Brain microvascular endothelial cell (primary cell): ENCODE measurements around the gene TACC3.

Experiments used
- DNase-seq: peaks from one replicate; pipeline ENCODE4 v3.0.0-alpha.2; 2020
- H3K27ac ChIP-seq: fragments of 250-450 bp; sonication (Bioruptor Pico); 2 replicates; pipeline ENCODE4 v1.5.1; 2020; ENCODE audit warnings: mild to moderate bottlenecking, moderate library complexity
- H3K27me3 ChIP-seq: fragments of 250-450 bp; sonication (Bioruptor Pico); replicated peaks from 2 replicates; pipeline ENCODE4 v1.5.1; 2020; ENCODE audit warnings: mild to moderate bottlenecking
- H3K36me3 ChIP-seq: fragments of 250-450 bp; sonication (Bioruptor Pico); replicated peaks from 2 replicates; pipeline ENCODE4 v1.5.1; 2020; ENCODE audit warnings: mild to moderate bottlenecking
- H3K4me3 ChIP-seq: 2 replicates; pipeline ENCODE4 v1.5.1; 2011; ENCODE audit warnings: low read depth, mild to moderate bottlenecking, control low read depth, low read length, moderate library complexity
- in situ Hi-C: cut with HindIII; loops from 2 replicates; pipeline ENCODE4 v1.10.0; 2017; ENCODE audit warnings: low sequenced_read_pairs, low pct_ligation_motif_present
- TF ChIP-seq, protein P1 (sequence below): IDR thresholded peaks from 2 replicates; pipeline ENCODE4 v1.5.1; 2011; ENCODE audit warnings: low read depth, mild to moderate bottlenecking, moderate library complexity, low read length, control low read depth, inconsistent platforms; ENCODE audit errors: missing control alignments

The TACC3 gene

DNA sequence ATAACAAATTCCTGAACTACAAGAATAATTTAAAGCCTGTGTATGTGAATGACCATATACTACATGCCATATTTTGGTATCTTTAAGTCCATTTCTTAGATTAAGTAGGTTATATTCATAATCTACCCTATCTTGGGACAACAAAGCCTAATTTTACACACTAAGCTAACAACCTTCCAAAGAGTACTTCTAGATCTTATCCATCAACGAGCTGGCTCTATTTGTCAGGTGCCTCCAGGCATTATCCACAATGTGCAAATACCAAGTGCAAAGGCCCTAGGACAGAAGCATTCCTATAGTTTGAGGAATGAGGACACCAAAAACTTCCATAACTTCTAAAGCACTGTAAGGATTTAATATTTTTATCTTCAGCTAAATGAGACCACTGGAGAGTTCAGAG, 12.7 kb upstream of the TACC3 start:
- no peak for DNase-seq
- H3K27ac ChIP-seq = no peak overlapping the region
- H3K4me3 ChIP-seq = no peak overlapping the region
- H3K27me3 ChIP-seq = no peaks in the 10 kb centered on the region
- TF ChIP-seq, protein P1, sequence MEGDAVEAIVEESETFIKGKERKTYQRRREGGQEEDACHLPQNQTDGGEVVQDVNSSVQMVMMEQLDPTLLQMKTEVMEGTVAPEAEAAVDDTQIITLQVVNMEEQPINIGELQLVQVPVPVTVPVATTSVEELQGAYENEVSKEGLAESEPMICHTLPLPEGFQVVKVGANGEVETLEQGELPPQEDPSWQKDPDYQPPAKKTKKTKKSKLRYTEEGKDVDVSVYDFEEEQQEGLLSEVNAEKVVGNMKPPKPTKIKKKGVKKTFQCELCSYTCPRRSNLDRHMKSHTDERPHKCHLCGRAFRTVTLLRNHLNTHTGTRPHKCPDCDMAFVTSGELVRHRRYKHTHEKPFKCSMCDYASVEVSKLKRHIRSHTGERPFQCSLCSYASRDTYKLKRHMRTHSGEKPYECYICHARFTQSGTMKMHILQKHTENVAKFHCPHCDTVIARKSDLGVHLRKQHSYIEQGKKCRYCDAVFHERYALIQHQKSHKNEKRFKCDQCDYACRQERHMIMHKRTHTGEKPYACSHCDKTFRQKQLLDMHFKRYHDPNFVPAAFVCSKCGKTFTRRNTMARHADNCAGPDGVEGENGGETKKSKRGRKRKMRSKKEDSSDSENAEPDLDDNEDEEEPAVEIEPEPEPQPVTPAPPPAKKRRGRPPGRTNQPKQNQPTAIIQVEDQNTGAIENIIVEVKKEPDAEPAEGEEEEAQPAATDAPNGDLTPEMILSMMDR = no peak
- in situ Hi-C loops = no loop called here
- peaks cover 24% of the 10 kb centered on the region for H3K36me3 ChIP-seq

DNA sequence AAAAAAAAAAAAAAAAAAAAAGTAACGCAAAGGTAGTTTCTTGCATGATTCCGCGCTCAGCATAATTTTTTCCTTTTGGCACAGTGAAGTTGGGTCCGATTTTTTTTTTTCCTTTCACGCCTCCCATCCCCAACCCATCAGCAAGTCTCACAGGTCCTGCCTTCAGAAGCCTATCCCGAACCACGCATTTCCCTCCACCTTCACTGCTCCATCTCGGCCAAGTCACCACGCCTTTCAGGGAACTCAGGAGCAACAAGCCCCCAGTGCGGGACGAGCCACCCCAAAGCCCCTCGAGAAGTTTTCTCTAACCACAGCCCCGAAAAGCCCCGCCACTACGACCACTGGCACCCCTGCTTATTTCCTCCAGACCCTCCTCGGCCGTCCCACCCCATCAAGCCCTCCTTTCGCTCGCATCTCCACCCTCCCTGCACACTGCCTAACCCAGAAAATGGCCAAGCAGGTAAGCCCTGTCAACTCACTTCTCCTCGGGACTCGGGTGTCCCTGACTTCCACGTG, 10.2 kb upstream of the TACC3 start:
- TF ChIP-seq, protein P1 = no peak
- in situ Hi-C loops = no loop called here

DNA sequence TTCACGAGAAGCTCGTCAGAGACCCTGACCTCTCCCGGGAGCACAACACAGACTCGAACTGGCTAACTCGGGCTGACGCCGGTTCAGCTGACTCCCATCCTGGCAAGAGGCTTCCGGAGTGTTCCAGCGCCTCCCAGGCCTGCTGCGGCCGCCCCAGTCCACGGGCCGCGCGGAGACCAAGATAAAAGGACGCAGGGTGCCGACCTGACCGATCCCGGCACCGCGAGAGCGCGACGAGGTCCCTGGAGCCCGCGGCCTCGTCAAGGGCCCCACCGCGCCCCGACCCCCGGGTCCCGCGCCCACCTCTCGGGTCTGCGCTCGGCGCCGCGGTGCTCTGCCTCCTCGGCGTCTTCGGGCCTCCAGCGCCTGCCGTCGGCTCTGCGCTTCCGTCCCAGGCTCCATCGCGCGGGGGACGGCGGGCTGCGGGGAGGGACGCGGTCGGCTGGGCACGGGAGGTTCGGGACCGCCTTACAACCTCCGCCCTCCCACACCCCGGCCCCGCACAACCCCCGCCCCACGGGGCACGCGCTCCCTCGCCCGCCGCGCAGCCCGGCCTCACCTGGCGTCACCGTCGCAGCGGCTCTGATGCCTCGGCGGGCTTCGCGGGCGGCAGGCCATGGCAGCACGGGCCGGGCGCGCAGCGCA, 9.6 kb upstream of the TACC3 start:
- TF ChIP-seq, protein P1 = no peak
- Histone ChIP-seq H3K27me3 (no peaks in the 10 kb centered on the region), H3K36me3 (peaks cover 7% of the 10 kb centered on the region), H3K4me3 (peak overlapping the region; percentile 89), H3K27ac (peak overlapping the region; percentile 95)
- in situ Hi-C loops = no loop called here
- DNase-seq = peak; percentile 44

More for the DNA sequence above, 10.2 kb upstream of the TACC3 start:
- no peak for DNase-seq
- no peaks in the 10 kb centered on the region for H3K27me3 ChIP-seq
- peak overlapping the region; percentile 95 for H3K27ac ChIP-seq
- peak overlapping the region; percentile 89 for H3K4me3 ChIP-seq
- peaks cover 11% of the 10 kb centered on the region for H3K36me3 ChIP-seq

DNA sequence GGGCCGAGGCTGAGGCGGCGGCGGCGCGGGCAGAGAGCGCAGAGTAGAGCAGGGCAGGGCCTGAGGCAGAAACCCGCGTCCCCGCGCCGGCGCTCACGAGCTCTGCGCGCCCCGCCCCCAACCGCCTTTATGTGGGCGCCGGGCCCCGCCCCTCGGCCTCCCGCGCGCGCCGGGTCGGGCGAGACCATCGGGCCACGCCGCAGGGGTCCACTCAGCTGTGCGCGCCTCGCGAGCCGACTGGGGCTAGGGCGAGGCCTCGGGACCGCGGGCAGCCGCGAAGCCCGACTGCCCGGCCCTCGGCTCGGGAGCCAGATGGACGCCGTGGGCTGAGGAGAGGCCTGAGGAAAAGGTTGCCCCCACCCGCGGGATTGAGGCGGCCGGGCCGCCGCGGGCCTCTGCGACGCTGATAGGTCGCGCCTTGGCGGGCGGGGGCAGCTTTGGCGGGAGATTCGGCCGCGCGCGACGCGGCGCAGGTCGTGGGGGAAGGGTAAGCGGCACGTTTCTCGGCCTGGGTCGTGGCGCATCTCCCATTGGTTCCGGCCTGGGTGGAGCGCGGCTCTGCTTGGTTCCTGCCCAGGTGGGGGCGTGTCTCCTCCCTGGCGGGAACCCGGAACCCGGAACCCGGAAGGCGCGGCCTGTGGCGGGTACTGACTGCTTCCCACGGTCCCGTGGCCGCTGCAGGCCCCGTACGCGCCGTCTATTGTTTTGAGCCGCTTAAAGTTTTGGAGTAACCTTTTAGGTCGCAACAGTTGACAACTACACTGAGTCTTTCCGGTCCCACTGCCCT, 8.9 kb upstream of the TACC3 start, which contains the start of gene SLBP:
Gene SLBP, minus strand, starts transcription at position 104 of the 787 bp plus-strand sequence. CDS start 131 bp downstream, outside the sequence.
- in situ Hi-C loops = no loop called here
- peaks cover 6% of the 10 kb centered on the region for H3K36me3 ChIP-seq
- peak within 1 kb of the TSS; percentile 95 for H3K27ac ChIP-seq
- peak; percentile 80 for DNase-seq
- H3K4me3 ChIP-seq = peak within 1 kb of the TSS; percentile 89
- no peaks in the 10 kb centered on the region for H3K27me3 ChIP-seq
- TF ChIP-seq, protein P1 = no peak

DNA sequence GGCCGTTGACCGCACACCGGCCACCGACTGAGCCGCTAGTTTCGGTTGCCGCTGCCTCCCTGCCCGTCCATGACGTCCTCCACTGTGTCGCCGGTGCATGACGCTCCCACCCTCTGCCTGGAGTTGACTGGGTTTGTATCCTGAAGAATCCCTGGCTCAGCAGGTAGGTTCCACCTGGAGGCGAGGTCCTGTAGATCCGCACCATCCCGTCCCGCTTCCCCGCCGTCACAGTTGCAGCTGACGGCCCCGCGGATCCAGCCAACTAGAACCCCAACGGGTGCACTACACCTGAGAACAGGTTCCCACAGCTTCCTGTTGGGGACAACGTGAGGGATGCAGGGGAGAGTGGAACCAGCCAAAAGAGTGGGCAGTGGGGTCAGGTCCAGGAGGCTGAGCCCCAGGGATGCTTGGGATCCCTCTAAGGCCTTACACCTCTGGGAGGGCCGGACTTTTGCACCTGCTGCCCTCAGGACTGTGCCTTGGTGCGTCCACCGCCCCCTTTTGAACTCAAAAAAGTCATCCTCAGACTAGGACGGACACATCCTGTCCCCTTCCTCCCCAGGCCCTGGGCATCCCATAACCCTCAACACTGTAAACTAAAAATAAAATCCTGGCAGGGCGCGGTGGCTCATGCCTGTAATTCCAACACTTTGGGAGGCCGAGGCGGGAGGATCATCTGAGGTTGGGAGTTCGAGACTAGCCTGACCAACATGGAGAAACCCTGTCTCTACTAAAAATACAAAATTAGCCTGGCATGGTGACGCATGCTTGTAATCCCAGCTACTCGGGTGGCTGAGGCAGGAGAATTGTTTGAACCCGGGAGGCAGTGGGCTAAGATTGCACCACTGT, 8.1 kb upstream of the TACC3 start:
- TF ChIP-seq, protein P1 = no peak
- Histone ChIP-seq H3K27me3 (no peaks in the 10 kb centered on the region), H3K4me3 (peak overlapping the region; percentile 89), H3K27ac (peak overlapping the region; percentile 95), H3K36me3 (peaks cover 6% of the 10 kb centered on the region)
- no peak for DNase-seq
- in situ Hi-C loops = no loop called here
